ENCODE data around the gene ASB1.

Gene ASB1

DNA sequence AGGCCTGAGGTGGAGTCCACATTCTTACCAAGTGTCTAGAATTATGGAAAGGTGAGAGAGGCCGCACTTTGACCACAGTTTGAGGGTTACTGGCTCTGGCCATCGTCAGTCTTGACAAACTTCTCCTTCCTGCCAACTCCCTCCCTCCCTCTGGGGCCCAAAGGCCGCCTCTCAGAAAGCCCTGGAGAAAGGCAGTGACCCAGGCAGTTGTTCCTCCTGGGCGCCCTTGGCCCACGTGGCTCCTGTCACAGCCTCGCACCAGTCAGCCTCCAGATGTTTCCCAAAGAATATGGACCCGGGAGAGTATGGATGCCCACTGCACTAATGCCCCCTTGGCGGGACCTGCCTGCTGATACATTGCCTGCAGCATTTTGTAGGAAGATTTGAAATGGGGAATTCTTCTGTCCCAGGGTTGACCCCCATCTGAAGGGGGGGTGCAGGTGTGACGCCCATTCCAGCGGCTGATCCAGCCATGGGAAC is 61.7 kb downstream of the ASB1 start:
- no peak overlapping the region for H3K4me3 ChIP-seq (ENCODE audit: insufficient read length, low read depth)
- H3K36me3 ChIP-seq (ENCODE audit: insufficient read depth, insufficient read length, low read length): no peaks in the 10 kb centered on the region
- H3K4me1 ChIP-seq (ENCODE audit: insufficient read depth, insufficient read length): peaks cover 3% of the 10 kb centered on the region
- no peaks in the 10 kb centered on the region for H3K27me3 ChIP-seq (ENCODE audit: insufficient read depth, insufficient read length)
- TF ChIP-seq YY1 (IDR thresholded peaks at IDR 0.05; ENCODE audit: insufficient read depth, insufficient read length): no peak
- no peak for TF ChIP-seq ZNF274 (IDR thresholded peaks at IDR 0.05; ENCODE audit: low read depth, low read length)
- TF ChIP-seq SUZ12 (IDR thresholded peaks at IDR 0.05; ENCODE audit: extremely low read depth, insufficient read depth, insufficient read length): no peak
- no peak overlapping the region for H3K9ac ChIP-seq (ENCODE audit: insufficient read length, low read depth)
- no peak for DNase-seq (ENCODE audit: low read depth, low spot score)
- peaks cover 14% of the 10 kb centered on the region; the same call in 1 of the 2 replicates for H3K9me3 ChIP-seq (ENCODE audit: insufficient read depth, low read length)

DNA sequence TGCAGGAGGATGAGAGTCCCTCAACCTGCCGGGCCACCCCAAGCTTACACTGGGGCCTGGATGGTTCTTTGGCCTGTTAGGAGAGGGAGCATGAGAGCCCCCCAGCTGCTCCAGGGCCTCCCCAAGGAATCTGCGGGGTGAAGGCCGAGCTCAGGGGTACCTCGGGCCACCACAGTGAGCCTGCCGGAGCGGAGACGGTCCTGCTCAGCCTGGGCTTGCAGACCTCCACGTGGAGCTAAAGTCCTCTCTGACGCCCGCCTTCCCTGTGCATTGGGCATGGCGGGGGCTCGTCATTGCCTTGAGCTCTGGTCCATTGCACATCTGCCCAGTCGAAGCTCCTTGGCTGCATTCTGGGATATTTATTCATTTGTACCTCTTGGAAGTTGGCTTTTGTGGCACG is 62.7 kb downstream of the ASB1 start:
- peaks cover 14% of the 10 kb centered on the region; the same call in 1 of the 2 replicates for H3K9me3 ChIP-seq (ENCODE audit: insufficient read depth, low read length)
- no peak overlapping the region for H3K9ac ChIP-seq (ENCODE audit: insufficient read length, low read depth)
- peaks cover 7% of the 10 kb centered on the region for H3K4me1 ChIP-seq (ENCODE audit: insufficient read depth, insufficient read length)
- TF ChIP-seq SUZ12 (IDR thresholded peaks at IDR 0.05; ENCODE audit: extremely low read depth, insufficient read depth, insufficient read length): no peak
- no peak for TF ChIP-seq ZNF274 (IDR thresholded peaks at IDR 0.05; ENCODE audit: low read depth, low read length)
- TF ChIP-seq YY1 (IDR thresholded peaks at IDR 0.05; ENCODE audit: insufficient read depth, insufficient read length): no peak
- H3K36me3 ChIP-seq (ENCODE audit: insufficient read depth, insufficient read length, low read length): no peaks in the 10 kb centered on the region
- no peak for DNase-seq (ENCODE audit: low read depth, low spot score)
- H3K4me3 ChIP-seq (ENCODE audit: insufficient read length, low read depth): no peak overlapping the region
- H3K27me3 ChIP-seq (ENCODE audit: insufficient read depth, insufficient read length): no peaks in the 10 kb centered on the region

DNA sequence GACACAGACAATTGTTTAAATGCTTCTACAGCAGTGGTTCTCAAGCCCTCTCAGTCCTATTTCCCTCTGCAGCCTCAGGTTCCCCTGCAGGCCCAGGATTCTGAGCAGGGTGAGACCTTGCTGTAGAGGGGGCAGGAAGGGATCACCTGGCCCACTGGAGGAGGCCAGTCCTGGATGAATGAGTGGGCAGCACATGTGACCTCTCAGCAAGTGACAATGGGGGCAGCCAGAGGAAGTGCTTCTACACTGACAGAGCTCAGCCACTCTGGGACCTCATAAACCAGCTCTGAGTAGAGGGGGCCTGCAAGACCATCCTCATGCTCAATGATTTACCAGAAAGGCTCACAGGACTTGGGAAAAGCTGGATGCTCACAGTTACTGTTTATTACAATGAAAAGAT is 63.2 kb downstream of the ASB1 start:
- no peaks in the 10 kb centered on the region for H3K27me3 ChIP-seq (ENCODE audit: insufficient read depth, insufficient read length)

DNA sequence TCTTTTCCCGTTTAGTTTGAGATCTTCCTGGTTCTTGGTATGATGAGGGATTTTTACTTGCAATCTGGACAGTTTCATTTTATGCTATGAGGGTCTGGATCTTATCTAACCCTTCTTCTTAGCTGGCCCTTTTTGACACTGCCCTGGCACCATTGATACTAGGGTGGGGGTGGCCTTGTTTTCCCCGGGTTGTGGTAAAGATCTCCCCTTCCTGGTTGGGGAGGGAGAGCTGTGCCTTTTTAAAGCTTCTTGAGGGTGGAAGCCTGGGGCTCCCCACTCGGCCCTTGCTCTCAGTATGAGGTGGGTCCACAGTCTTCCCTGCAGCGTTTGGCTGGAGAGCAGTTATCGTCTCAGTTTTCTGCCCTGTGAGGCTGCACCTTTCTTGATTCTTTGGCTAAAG is 66.1 kb downstream of the ASB1 start:
- Histone ChIP-seq H3K9me3 (ENCODE audit: insufficient read depth, low read length) (no peaks in the 10 kb centered on the region), H3K4me3 (ENCODE audit: insufficient read length, low read depth) (no peak overlapping the region), H3K4me1 (ENCODE audit: insufficient read depth, insufficient read length) (peaks cover 4% of the 10 kb centered on the region), H3K36me3 (ENCODE audit: insufficient read depth, insufficient read length, low read length) (no peaks in the 10 kb centered on the region), H3K27me3 (ENCODE audit: insufficient read depth, insufficient read length) (no peaks in the 10 kb centered on the region), H3K9ac (ENCODE audit: insufficient read length, low read depth) (no peak overlapping the region)
- TF ChIP-seq YY1 (IDR thresholded peaks at IDR 0.05; ENCODE audit: insufficient read depth, insufficient read length) (no peak), SUZ12 (IDR thresholded peaks at IDR 0.05; ENCODE audit: extremely low read depth, insufficient read depth, insufficient read length) (no peak), ZNF274 (IDR thresholded peaks at IDR 0.05; ENCODE audit: low read depth, low read length) (no peak)
- DNase-seq (ENCODE audit: low read depth, low spot score): no peak

More for the DNA sequence above, 63.2 kb downstream of the ASB1 start:
- H3K9ac ChIP-seq (ENCODE audit: insufficient read length, low read depth): no peak overlapping the region
- DNase-seq (ENCODE audit: low read depth, low spot score): no peak
- H3K4me1 ChIP-seq (ENCODE audit: insufficient read depth, insufficient read length): peaks cover 7% of the 10 kb centered on the region
- H3K4me3 ChIP-seq (ENCODE audit: insufficient read length, low read depth): no peak overlapping the region
- peaks cover 14% of the 10 kb centered on the region; the same call in 1 of the 2 replicates for H3K9me3 ChIP-seq (ENCODE audit: insufficient read depth, low read length)
- TF ChIP-seq SUZ12 (IDR thresholded peaks at IDR 0.05; ENCODE audit: extremely low read depth, insufficient read depth, insufficient read length) (no peak), ZNF274 (IDR thresholded peaks at IDR 0.05; ENCODE audit: low read depth, low read length) (no peak), YY1 (IDR thresholded peaks at IDR 0.05; ENCODE audit: insufficient read depth, insufficient read length) (no peak)
- H3K36me3 ChIP-seq (ENCODE audit: insufficient read depth, insufficient read length, low read length): no peaks in the 10 kb centered on the region

DNA sequence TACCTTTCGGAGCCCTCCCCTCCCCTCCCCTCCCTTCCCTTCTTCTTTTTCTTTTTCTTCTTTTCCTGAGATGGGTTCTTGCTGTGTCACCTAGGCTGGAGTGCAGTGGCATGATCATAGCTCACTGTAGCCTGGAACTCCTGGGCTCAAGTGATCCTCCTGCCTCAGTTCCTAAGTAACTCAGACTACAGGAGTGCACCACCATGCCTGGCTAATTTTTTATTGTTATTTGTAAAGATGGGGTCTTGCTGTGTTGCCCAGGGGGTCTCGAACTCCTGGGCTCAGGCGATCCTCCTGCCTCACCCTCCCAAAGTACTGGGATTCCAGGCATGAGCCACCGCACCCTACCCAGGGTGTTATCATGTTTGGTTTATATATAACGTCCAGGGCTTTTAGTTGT is 66.7 kb downstream of the ASB1 start:
- Histone ChIP-seq H3K4me1 (ENCODE audit: insufficient read depth, insufficient read length) (peaks cover 4% of the 10 kb centered on the region), H3K4me3 (ENCODE audit: insufficient read length, low read depth) (no peak overlapping the region), H3K27me3 (ENCODE audit: insufficient read depth, insufficient read length) (no peaks in the 10 kb centered on the region), H3K9ac (ENCODE audit: insufficient read length, low read depth) (no peak overlapping the region), H3K9me3 (ENCODE audit: insufficient read depth, low read length) (no peaks in the 10 kb centered on the region), H3K36me3 (ENCODE audit: insufficient read depth, insufficient read length, low read length) (no peaks in the 10 kb centered on the region)
- DNase-seq (ENCODE audit: low read depth, low spot score): no peak
- TF ChIP-seq ZNF274 (IDR thresholded peaks at IDR 0.05; ENCODE audit: low read depth, low read length): no peak
- TF ChIP-seq YY1 (IDR thresholded peaks at IDR 0.05; ENCODE audit: insufficient read depth, insufficient read length): no peak
- no peak for TF ChIP-seq SUZ12 (IDR thresholded peaks at IDR 0.05; ENCODE audit: extremely low read depth, insufficient read depth, insufficient read length)

DNA sequence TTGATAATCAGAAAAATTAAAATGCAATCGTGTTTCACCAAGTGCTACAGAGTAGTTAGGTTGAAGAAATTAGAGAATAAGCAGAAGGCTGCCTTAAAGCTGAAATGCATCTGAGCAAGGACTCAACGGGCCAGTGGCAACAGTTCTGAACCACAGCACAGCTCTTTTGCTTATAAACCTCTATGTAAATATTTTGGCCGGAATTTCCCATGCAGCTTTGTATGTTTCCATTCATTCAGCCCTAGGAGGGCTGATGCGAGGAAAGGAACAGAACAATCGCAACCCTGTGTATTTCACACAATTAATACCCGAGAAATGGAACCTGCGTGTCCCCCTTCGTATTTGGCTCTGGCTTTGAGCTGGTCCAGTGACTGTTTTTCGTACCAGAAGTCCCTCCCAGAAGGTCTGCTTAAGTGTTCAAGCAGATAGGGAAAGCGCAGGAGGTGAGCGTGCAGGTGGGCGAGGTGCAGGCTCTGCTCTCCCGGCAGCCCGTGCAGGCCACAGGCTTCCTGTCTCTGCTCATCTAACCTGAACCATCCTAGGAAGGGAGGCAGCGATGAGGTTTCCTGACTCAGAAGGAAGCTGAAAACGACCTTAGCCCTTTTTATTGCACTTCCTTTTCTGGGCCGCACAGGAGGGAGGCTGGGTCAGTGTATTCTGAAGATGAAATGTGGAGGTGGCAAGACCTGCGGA is 67.3 kb downstream of the ASB1 start:
- no peak overlapping the region for H3K9ac ChIP-seq (ENCODE audit: insufficient read length, low read depth)
- H3K36me3 ChIP-seq (ENCODE audit: insufficient read depth, insufficient read length, low read length): no peaks in the 10 kb centered on the region
- TF ChIP-seq YY1 (IDR thresholded peaks at IDR 0.05; ENCODE audit: insufficient read depth, insufficient read length): no peak
- TF ChIP-seq SUZ12 (IDR thresholded peaks at IDR 0.05; ENCODE audit: extremely low read depth, insufficient read depth, insufficient read length): no peak
- no peak for TF ChIP-seq ZNF274 (IDR thresholded peaks at IDR 0.05; ENCODE audit: low read depth, low read length)
- peaks cover 4% of the 10 kb centered on the region for H3K4me1 ChIP-seq (ENCODE audit: insufficient read depth, insufficient read length)
- H3K9me3 ChIP-seq (ENCODE audit: insufficient read depth, low read length): no peaks in the 10 kb centered on the region
- no peaks in the 10 kb centered on the region for H3K27me3 ChIP-seq (ENCODE audit: insufficient read depth, insufficient read length)
- H3K4me3 ChIP-seq (ENCODE audit: insufficient read length, low read depth): no peak overlapping the region
- no peak for DNase-seq (ENCODE audit: low read depth, low spot score)

DNA sequence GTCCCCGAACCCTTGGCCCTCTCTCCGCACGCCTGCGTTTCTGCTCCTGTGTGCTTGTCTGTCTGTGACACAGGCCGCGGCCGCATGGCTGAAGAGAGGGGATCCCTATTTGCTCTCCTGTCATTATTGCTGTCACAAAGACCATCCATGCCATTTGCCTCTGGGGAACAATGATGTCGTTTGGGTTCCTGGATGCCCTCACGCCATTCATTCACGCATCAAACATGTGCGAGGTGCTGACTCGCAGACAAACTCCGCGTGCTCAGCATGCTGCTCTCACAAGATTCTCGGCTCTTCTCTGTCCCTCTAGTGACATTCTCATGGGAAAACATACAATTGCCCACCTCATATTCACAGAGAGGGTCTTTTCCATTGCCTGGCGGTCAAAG is 67.8 kb downstream of the ASB1 start:
- no peaks in the 10 kb centered on the region for H3K27me3 ChIP-seq (ENCODE audit: insufficient read depth, insufficient read length)
- no peak overlapping the region for H3K9ac ChIP-seq (ENCODE audit: insufficient read length, low read depth)
- no peak for DNase-seq (ENCODE audit: low read depth, low spot score)
- no peak overlapping the region for H3K4me3 ChIP-seq (ENCODE audit: insufficient read length, low read depth)
- H3K9me3 ChIP-seq (ENCODE audit: insufficient read depth, low read length): no peaks in the 10 kb centered on the region
- peaks cover 4% of the 10 kb centered on the region for H3K4me1 ChIP-seq (ENCODE audit: insufficient read depth, insufficient read length)
- no peaks in the 10 kb centered on the region for H3K36me3 ChIP-seq (ENCODE audit: insufficient read depth, insufficient read length, low read length)
- TF ChIP-seq YY1 (IDR thresholded peaks at IDR 0.05; ENCODE audit: insufficient read depth, insufficient read length) (no peak), SUZ12 (IDR thresholded peaks at IDR 0.05; ENCODE audit: extremely low read depth, insufficient read depth, insufficient read length) (no peak), ZNF274 (IDR thresholded peaks at IDR 0.05; ENCODE audit: low read depth, low read length) (no peak)

Data from NT2/D1 (cell line).